Dedifferentiated amniotic fluid mesenchymal stem cell (primary cell): ENCODE data around the gene DNAJC28.
A peak's percentile ranks its signal among the peaks of the same experiment; 100 is the strongest.

Experiments used
- DNase-seq: peaks from one replicate; pipeline ENCODE4 v3.0.0-alpha.2; 2016; ENCODE audit errors: extremely low spot score

The DNAJC28 gene

GRCh38 chr21:33491373-33492102, at the start of gene DNAJC28:
DNAJC28 (minus strand) TSS chr21:33491716; CDS start chr21:33489393, 2,323 bp downstream.
- peak; percentile 91 for DNase-seq

GRCh38 chr21:33541105-33541711, 49.7 kb upstream of the DNAJC28 start:
- DNase-seq = no peak

- no peak for DNase-seq
These were observed 49.2 kb upstream of the DNAJC28 start for GRCh38 chr21:33540711-33541104.

- no peak for DNase-seq
These were observed 48.1 kb upstream of the DNAJC28 start for GRCh38 chr21:33539616-33540015.

GRCh38 chr21:33537212-33537611, 45.7 kb upstream of the DNAJC28 start:
- DNase-seq = no peak

- DNase-seq = no peak
These were observed 39.5 kb upstream of the DNAJC28 start for GRCh38 chr21:33531007-33531406.

GRCh38 chr21:33522953-33523349, 31.4 kb upstream of the DNAJC28 start:
- DNase-seq = no peak

GRCh38 chr21:33522297-33522952, 30.9 kb upstream of the DNAJC28 start:
- DNase-seq = no peak

- DNase-seq = no peak
These were observed 27.4 kb upstream of the DNAJC28 start for GRCh38 chr21:33518899-33519298.

- peak; percentile 62 for DNase-seq
These were observed 22.7 kb upstream of the DNAJC28 start for GRCh38 chr21:33514229-33514628.

- no peak for DNase-seq
These were observed 21.0 kb upstream of the DNAJC28 start for GRCh38 chr21:33512481-33512880.

- no peak for DNase-seq
These were observed 20.1 kb upstream of the DNAJC28 start for GRCh38 chr21:33511639-33512038.

GRCh38 chr21:33510826-33511225, 19.3 kb upstream of the DNAJC28 start:
- no peak for DNase-seq

- DNase-seq = peak; percentile 9
These were observed 15.5 kb upstream of the DNAJC28 start for GRCh38 chr21:33507003-33507402.

- DNase-seq = peak; percentile 5
These were observed 14.3 kb upstream of the DNAJC28 start for GRCh38 chr21:33505833-33506232.

- peak; percentile 4 for DNase-seq
These were observed 4.8 kb upstream of the DNAJC28 start for GRCh38 chr21:33496345-33496744.

GRCh38 chr21:33495743-33496142, 4.2 kb upstream of the DNAJC28 start:
- DNase-seq = peak; percentile 4

GRCh38 chr21:33493756-33494155, 2.2 kb upstream of the DNAJC28 start:
- DNase-seq = peak; percentile 9

GRCh38 chr21:33492571-33492970, 1.1 kb upstream of the DNAJC28 start:
- peak; percentile 4 for DNase-seq

- DNase-seq = peak; percentile 14
These were observed 534 bp downstream of the DNAJC28 start for GRCh38 chr21:33490991-33491372.

- DNase-seq = peak; percentile 5
These were observed 2.6 kb downstream of the DNAJC28 start for GRCh38 chr21:33488936-33489335.

GRCh38 chr21:33487996-33488395, 3.5 kb downstream of the DNAJC28 start:
- DNase-seq = peak; percentile 7
